GM21447 (cell line): ENCODE results near the gene SLC52A3.
"Not testable (repeated sequence)": the region's sequence is repeated elsewhere in the genome, so short reads cannot be mapped to it uniquely, and the experiment has no call there.

Experiments used
- ATAC-seq: cut with Tn5 transposase; IDR thresholded peaks from one replicate; pipeline ENCODE4 v1.9.1; 2021; ENCODE audit not compliant: unreplicated experiment

SLC52A3 gene

GRCh38 chr20:730005-730404 is 38.3 kb downstream of the SLC52A3 start:
- ATAC-seq, result no peak

GRCh38 chr20:728256-728944 is 39.9 kb downstream of the SLC52A3 start:
- no peak for ATAC-seq

- no peak for ATAC-seq
These were observed 42.1 kb downstream of the SLC52A3 start for GRCh38 chr20:726160-726559.

GRCh38 chr20:725491-725890 is 42.8 kb downstream of the SLC52A3 start:
- ATAC-seq, result no peak

- not testable (repeated sequence) for ATAC-seq
These were observed 43.5 kb downstream of the SLC52A3 start for GRCh38 chr20:724797-725196.

GRCh38 chr20:723756-724155 is 44.5 kb downstream of the SLC52A3 start:
- no peak for ATAC-seq

GRCh38 chr20:722822-723644 is 45.3 kb downstream of the SLC52A3 start:
- no peak for ATAC-seq

- ATAC-seq, result no peak
These were observed 46.4 kb downstream of the SLC52A3 start for GRCh38 chr20:721876-722275.

GRCh38 chr20:719816-720215 is 48.5 kb downstream of the SLC52A3 start:
- no peak for ATAC-seq

- ATAC-seq, result no peak
These were observed 49.2 kb downstream of the SLC52A3 start for GRCh38 chr20:719068-719467.

- no peak for ATAC-seq
These were observed 50.5 kb downstream of the SLC52A3 start for GRCh38 chr20:717832-718231.

GRCh38 chr20:717271-717670 is 51.0 kb downstream of the SLC52A3 start:
- ATAC-seq, result no peak

- no peak for ATAC-seq
These were observed 53.8 kb downstream of the SLC52A3 start for GRCh38 chr20:714453-714852.

GRCh38 chr20:711576-711975 is 56.7 kb downstream of the SLC52A3 start:
- ATAC-seq, result no peak

- no peak for ATAC-seq
These were observed 57.4 kb downstream of the SLC52A3 start for GRCh38 chr20:710780-711450.
